HEK293 (cell line): Measurements from ENCODE around the gene CORO6.

Source experiments
- BCL11A ChIP-seq: fragments of 450-650 bp; formaldehyde crosslinking; IDR thresholded peaks from 2 replicates; pipeline ENCODE4 v1.5.1; 2016; ENCODE audit warnings: low read depth, missing biosample characterization, missing genetic modification characterization
- ZBTB21 ChIP-seq: fragments of 450-650 bp; formaldehyde crosslinking; IDR thresholded peaks from 2 replicates; pipeline ENCODE4 v1.5.1; 2017; ENCODE audit warnings: missing biosample characterization, missing genetic modification characterization
- ZEB2 ChIP-seq: fragments of 450-650 bp; formaldehyde crosslinking; IDR thresholded peaks from 2 replicates; pipeline ENCODE4 v1.5.1; 2016; ENCODE audit warnings: missing biosample characterization, missing genetic modification characterization
- ZFHX2 ChIP-seq: fragments of 450-650 bp; formaldehyde crosslinking; conservative IDR thresholded peaks from 2 replicates; pipeline ENCODE4 v1.5.1; 2016; ENCODE audit warnings: missing biosample characterization, missing genetic modification characterization
- ZFP69B ChIP-seq: fragments of 450-650 bp; formaldehyde crosslinking; IDR thresholded peaks from 2 replicates; pipeline ENCODE4 v1.5.1; 2016; ENCODE audit warnings: missing biosample characterization, missing genetic modification characterization
- ZNF112 ChIP-seq: fragments of 450-650 bp; formaldehyde crosslinking; IDR thresholded peaks from 2 replicates; pipeline ENCODE4 v1.5.0; 2017; ENCODE audit warnings: missing biosample characterization, missing genetic modification characterization
- ZNF121 ChIP-seq: fragments of 450-650 bp; formaldehyde crosslinking; IDR thresholded peaks from 2 replicates; pipeline ENCODE4 v1.5.1; 2016; ENCODE audit warnings: missing biosample characterization, missing genetic modification characterization
- ZNF19 ChIP-seq: fragments of 450-650 bp; formaldehyde crosslinking; IDR thresholded peaks from 2 replicates; pipeline ENCODE4; 2016; ENCODE audit warnings: missing biosample characterization, missing genetic modification characterization, low read depth
- ZNF335 ChIP-seq: fragments of 450-650 bp; formaldehyde crosslinking; conservative IDR thresholded peaks from 2 replicates; pipeline ENCODE4 v1.5.1; 2016; ENCODE audit warnings: missing biosample characterization, missing genetic modification characterization
- ZNF433 ChIP-seq: fragments of 450-650 bp; formaldehyde crosslinking; IDR thresholded peaks from 2 replicates; pipeline ENCODE4 v1.5.1; 2016; ENCODE audit warnings: missing biosample characterization, missing genetic modification characterization, low read depth
- ZNF514 ChIP-seq: fragments of 450-650 bp; formaldehyde crosslinking; IDR thresholded peaks from 2 replicates; pipeline ENCODE4 v1.5.1; 2016; ENCODE audit warnings: missing biosample characterization, missing genetic modification characterization
- ZNF521 ChIP-seq: fragments of 450-650 bp; formaldehyde crosslinking; IDR thresholded peaks from 2 replicates; pipeline ENCODE4 v1.5.1; 2017; ENCODE audit warnings: missing biosample characterization, mild to moderate bottlenecking, missing genetic modification characterization
- ZNF621 ChIP-seq: fragments of 450-650 bp; formaldehyde crosslinking; IDR thresholded peaks from 2 replicates; pipeline ENCODE4 v1.5.1; 2017; ENCODE audit warnings: missing biosample characterization, missing genetic modification characterization
- ZNF626 ChIP-seq: fragments of 450-650 bp; sonication (Bioruptor Pico); formaldehyde crosslinking; IDR thresholded peaks from 2 replicates; pipeline ENCODE4 v1.5.1; 2018; ENCODE audit warnings: missing biosample characterization, missing genetic modification characterization, inconsistent platforms
- ZNF654 ChIP-seq: fragments of 450-650 bp; formaldehyde crosslinking; IDR thresholded peaks from 2 replicates; pipeline ENCODE4 v1.5.1; 2016; ENCODE audit warnings: low read depth, missing biosample characterization, missing genetic modification characterization
- ZNF747 ChIP-seq: fragments of 450-650 bp; formaldehyde crosslinking; IDR thresholded peaks from 2 replicates; pipeline ENCODE4 v1.5.1; 2016; ENCODE audit warnings: missing biosample characterization, missing genetic modification characterization
- ZNF776 ChIP-seq: fragments of 450-650 bp; formaldehyde crosslinking; IDR thresholded peaks from 2 replicates; pipeline ENCODE4 v1.5.0; 2017; ENCODE audit warnings: missing biosample characterization, missing genetic modification characterization, borderline replicate concordance
- ZNF785 ChIP-seq: fragments of 450-650 bp; formaldehyde crosslinking; IDR thresholded peaks from 2 replicates; pipeline ENCODE4 v1.5.1; 2016; ENCODE audit warnings: missing biosample characterization, missing genetic modification characterization
- ZSCAN30 ChIP-seq: fragments of 450-650 bp; IDR thresholded peaks from 2 replicates; pipeline ENCODE4 v1.5.1; 2018; ENCODE audit warnings: missing biosample characterization, mild to moderate bottlenecking, missing genetic modification characterization, moderate library complexity
- ZXDB ChIP-seq: fragments of 450-650 bp; formaldehyde crosslinking; IDR thresholded peaks from 2 replicates; pipeline ENCODE4 v1.5.1; 2016; ENCODE audit warnings: missing biosample characterization, missing genetic modification characterization
- TF ChIP-seq, protein P1 (sequence below): fragments of 450-650 bp; formaldehyde crosslinking; conservative IDR thresholded peaks from 2 replicates; pipeline ENCODE4 v1.5.1; 2016; ENCODE audit warnings: low read depth, missing biosample characterization, missing genetic modification characterization
- TF ChIP-seq, protein P2 (sequence below): fragments of 450-650 bp; formaldehyde crosslinking; IDR thresholded peaks from 2 replicates; pipeline ENCODE4 v1.5.1; 2017; ENCODE audit warnings: missing biosample characterization, missing genetic modification characterization
- TF ChIP-seq, protein P3 (sequence below): fragments of 450-650 bp; IDR thresholded peaks from 2 replicates; pipeline ENCODE4 v1.5.1; 2018; ENCODE audit warnings: missing biosample characterization, mild to moderate bottlenecking, missing genetic modification characterization
- TF ChIP-seq, protein P4 (sequence below): fragments of 450-650 bp; formaldehyde crosslinking; IDR thresholded peaks from 2 replicates; pipeline ENCODE4 v1.5.1; 2016; ENCODE audit warnings: missing biosample characterization, missing genetic modification characterization

Gene CORO6

DNA sequence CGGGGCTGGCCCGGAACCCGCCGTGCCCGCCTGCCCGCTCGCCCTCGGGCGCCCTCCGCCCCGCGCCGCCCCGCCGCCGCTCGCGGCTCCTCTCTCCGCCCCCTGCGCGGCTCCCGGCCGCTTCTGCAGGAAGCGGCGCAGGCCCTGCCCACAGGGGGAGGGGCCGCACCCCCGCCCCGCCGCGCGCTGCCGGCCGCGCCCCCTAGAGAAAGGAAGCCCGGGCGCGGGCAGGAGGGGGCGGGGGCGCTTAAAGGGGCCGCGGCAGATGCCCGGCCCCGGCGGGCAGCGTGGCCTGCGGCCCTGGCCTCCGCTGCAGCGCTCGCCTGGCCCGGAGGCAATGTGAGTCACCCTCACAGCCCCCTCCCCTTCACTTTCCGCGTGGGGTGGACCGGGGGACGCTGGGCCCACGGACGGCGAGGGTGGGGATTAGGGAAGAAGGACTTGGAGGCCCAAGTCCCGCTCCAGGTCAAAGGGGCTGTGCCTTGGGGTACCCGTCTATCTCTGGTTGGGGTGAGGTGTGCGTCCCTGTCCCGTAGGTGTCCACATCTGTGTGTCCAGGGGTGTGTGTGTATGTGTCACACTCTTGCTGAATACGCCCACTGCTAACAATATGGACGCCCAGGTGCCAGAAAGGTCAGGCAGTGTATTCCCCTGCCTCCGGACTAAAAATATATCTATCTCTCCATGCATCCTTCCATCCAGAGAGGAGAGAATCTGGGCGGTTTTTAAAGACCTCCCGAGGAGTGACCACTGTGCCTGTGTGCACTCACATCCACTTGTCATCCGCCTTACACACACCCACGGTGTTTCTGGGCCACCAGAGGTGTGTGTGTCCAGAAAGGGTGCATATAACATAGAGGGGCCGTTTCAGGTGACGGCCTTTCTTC is 32.9 kb downstream of the CORO6 start, which contains the start of gene GIT1 (continued):
- TF ChIP-seq ZNF112 (tag by site-specific recombination): no peak
- peak; percentile 96 for TF ChIP-seq ZFP69B (tag by site-specific recombination)
- TF ChIP-seq ZNF433 (tag by site-specific recombination): no peak
- TF ChIP-seq ZNF121 (tag by site-specific recombination): no peak
- TF ChIP-seq, protein P1, sequence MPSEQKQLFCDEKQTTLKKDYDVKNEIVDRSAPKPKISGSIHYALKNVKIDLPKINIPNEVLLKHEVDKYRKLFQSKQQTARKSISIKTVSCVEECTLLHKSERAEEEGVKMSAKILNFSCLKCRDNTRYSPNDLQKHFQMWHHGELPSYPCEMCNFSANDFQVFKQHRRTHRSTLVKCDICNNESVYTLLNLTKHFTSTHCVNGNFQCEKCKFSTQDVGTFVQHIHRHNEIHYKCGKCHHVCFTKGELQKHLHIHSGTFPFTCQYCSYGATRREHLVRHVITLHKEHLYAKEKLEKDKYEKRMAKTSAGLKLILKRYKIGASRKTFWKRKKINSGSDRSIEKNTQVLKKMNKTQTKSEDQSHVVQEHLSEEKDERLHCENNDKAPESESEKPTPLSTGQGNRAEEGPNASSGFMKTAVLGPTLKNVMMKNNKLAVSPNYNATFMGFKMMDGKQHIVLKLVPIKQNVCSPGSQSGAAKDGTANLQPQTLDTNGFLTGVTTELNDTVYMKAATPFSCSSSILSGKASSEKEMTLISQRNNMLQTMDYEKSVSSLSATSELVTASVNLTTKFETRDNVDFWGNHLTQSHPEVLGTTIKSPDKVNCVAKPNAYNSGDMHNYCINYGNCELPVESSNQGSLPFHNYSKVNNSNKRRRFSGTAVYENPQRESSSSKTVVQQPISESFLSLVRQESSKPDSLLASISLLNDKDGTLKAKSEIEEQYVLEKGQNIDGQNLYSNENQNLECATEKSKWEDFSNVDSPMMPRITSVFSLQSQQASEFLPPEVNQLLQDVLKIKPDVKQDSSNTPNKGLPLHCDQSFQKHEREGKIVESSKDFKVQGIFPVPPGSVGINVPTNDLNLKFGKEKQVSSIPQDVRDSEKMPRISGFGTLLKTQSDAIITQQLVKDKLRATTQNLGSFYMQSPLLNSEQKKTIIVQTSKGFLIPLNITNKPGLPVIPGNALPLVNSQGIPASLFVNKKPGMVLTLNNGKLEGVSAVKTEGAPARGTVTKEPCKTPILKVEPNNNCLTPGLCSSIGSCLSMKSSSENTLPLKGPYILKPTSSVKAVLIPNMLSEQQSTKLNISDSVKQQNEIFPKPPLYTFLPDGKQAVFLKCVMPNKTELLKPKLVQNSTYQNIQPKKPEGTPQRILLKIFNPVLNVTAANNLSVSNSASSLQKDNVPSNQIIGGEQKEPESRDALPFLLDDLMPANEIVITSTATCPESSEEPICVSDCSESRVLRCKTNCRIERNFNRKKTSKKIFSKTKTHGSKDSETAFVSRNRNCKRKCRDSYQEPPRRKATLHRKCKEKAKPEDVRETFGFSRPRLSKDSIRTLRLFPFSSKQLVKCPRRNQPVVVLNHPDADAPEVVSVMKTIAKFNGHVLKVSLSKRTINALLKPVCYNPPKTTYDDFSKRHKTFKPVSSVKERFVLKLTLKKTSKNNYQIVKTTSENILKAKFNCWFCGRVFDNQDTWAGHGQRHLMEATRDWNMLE: no peak
- peak; percentile 25; the same call in 1 of the 2 replicates for TF ChIP-seq BCL11A (tag by site-specific recombination)
- no peak for TF ChIP-seq ZNF747 (tag by site-specific recombination)
- TF ChIP-seq, protein P2, sequence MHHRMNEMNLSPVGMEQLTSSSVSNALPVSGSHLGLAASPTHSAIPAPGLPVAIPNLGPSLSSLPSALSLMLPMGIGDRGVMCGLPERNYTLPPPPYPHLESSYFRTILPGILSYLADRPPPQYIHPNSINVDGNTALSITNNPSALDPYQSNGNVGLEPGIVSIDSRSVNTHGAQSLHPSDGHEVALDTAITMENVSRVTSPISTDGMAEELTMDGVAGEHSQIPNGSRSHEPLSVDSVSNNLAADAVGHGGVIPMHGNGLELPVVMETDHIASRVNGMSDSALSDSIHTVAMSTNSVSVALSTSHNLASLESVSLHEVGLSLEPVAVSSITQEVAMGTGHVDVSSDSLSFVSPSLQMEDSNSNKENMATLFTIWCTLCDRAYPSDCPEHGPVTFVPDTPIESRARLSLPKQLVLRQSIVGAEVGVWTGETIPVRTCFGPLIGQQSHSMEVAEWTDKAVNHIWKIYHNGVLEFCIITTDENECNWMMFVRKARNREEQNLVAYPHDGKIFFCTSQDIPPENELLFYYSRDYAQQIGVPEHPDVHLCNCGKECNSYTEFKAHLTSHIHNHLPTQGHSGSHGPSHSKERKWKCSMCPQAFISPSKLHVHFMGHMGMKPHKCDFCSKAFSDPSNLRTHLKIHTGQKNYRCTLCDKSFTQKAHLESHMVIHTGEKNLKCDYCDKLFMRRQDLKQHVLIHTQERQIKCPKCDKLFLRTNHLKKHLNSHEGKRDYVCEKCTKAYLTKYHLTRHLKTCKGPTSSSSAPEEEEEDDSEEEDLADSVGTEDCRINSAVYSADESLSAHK (tag by site-specific recombination): no peak; the same call in 1 of the 2 replicates
- TF ChIP-seq ZNF514 (tag by site-specific recombination): no peak
- TF ChIP-seq, protein P3, sequence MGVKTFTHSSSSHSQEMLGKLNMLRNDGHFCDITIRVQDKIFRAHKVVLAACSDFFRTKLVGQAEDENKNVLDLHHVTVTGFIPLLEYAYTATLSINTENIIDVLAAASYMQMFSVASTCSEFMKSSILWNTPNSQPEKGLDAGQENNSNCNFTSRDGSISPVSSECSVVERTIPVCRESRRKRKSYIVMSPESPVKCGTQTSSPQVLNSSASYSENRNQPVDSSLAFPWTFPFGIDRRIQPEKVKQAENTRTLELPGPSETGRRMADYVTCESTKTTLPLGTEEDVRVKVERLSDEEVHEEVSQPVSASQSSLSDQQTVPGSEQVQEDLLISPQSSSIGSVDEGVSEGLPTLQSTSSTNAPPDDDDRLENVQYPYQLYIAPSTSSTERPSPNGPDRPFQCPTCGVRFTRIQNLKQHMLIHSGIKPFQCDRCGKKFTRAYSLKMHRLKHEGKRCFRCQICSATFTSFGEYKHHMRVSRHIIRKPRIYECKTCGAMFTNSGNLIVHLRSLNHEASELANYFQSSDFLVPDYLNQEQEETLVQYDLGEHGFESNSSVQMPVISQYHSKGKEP (tag by site-specific recombination): peak; percentile 46; the same call in 1 of the 2 replicates
- no peak for TF ChIP-seq ZNF776 (tag by site-specific recombination)
- no peak for TF ChIP-seq ZNF521
- peak; percentile 62 for TF ChIP-seq ZSCAN30 (tag by site-specific recombination)
- TF ChIP-seq, protein P4, sequence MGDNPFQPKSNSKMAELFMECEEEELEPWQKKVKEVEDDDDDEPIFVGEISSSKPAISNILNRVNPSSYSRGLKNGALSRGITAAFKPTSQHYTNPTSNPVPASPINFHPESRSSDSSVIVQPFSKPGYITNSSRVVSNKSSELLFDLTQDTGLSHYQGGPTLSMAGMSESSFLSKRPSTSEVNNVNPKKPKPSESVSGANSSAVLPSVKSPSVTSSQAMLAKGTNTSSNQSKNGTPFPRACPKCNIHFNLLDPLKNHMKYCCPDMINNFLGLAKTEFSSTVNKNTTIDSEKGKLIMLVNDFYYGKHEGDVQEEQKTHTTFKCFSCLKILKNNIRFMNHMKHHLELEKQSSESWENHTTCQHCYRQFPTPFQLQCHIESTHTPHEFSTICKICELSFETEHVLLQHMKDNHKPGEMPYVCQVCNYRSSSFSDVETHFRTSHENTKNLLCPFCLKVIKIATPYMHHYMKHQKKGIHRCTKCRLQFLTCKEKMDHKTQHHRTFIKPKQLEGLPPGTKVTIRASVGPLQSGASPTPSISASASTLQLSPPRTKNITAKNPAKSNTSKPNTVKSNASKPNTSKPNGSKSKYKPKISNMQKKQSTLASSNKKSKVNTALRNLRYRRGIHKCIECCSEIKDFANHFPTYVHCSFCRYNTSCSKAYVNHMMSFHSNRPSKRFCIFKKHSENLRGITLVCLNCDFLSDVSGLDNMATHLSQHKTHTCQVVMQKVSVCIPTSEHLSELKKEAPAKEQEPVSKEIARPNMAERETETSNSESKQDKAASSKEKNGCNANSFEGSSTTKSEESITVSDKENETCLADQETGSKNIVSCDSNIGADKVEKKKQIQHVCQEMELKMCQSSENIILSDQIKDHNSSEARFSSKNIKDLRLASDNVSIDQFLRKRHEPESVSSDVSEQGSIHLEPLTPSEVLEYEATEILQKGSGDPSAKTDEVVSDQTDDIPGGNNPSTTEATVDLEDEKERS (tag by site-specific recombination): no peak
- no peak for TF ChIP-seq ZEB2 (tag by site-specific recombination)
- TF ChIP-seq ZNF785: no peak
- TF ChIP-seq ZNF654: no peak
- TF ChIP-seq ZNF335: peak; percentile 33
- no peak for TF ChIP-seq ZNF626 (tag by site-specific recombination)
- no peak for TF ChIP-seq ZBTB21
- no peak for TF ChIP-seq ZNF19 (tag by site-specific recombination)
- TF ChIP-seq ZFHX2 (tag by site-specific recombination): peak; percentile 92
- no peak for TF ChIP-seq ZNF621
- TF ChIP-seq ZXDB (tag by site-specific recombination): 0 out of 2 replicates have a peak, but pooled peaks have one; percentile 12
